GM12878 (cell line): ENCODE measurements around the gene IER5L.

ENCODE experiments used
- BHLHE40 ChIP-seq, 2 experiments: fragments of 450-650 bp in 1 of 2; IDR thresholded peaks; 2 replicates each; pipeline ENCODE4 v1.6.1; 2011 to 2017; ENCODE audit warnings: low read depth in 2 of 2, borderline replicate concordance in 1 of 2, improper control_type of control experiment in 1 of 2, low read length in 1 of 2, mild to moderate bottlenecking in 1 of 2
- CHD2 ChIP-seq: IDR thresholded peaks from 2 replicates; pipeline ENCODE4 v1.6.1; 2011; ENCODE audit warnings: low read depth, low read length, improper control_type of control experiment, borderline replicate concordance
- EP300 ChIP-seq, 2 experiments: fragments of 150-350 bp in 1 of 2; IDR thresholded peaks; 2 replicates each; pipeline ENCODE4 v1.6.1; 2011 to 2012; ENCODE audit warnings: low read depth in 2 of 2, low read length in 2 of 2, borderline replicate concordance in 1 of 2, improper control_type of control experiment in 1 of 2, inconsistent platforms in 1 of 2; ENCODE audit not compliant: control insufficient read depth in 1 of 2
- KDM1A ChIP-seq: fragments of 200-600 bp; sonication (generic); IDR thresholded peaks from 2 replicates; pipeline ENCODE4 v1.6.1; 2016; ENCODE audit warnings: borderline replicate concordance
- MYC ChIP-seq: IDR thresholded peaks from 2 replicates; pipeline ENCODE4 v1.6.1; 2011; ENCODE audit warnings: mild to moderate bottlenecking, low read length, moderate library complexity, inconsistent platforms; ENCODE audit not compliant: insufficient read depth, insufficient replicate concordance, insufficient read length, severe bottlenecking
- POLR2A ChIP-seq: IDR thresholded peaks from 2 replicates; pipeline ENCODE4 v1.6.1; 2011; ENCODE audit warnings: low read depth, mild to moderate bottlenecking, low read length
- RUNX3 ChIP-seq: IDR thresholded peaks from 2 replicates; pipeline ENCODE4 v1.6.1; 2012; ENCODE audit warnings: low read length, inconsistent platforms
- SIN3A ChIP-seq: IDR thresholded peaks from 2 replicates; pipeline ENCODE4 v1.6.1; 2012; ENCODE audit warnings: low read depth, low read length, improper control_type of control experiment
- SIX5 ChIP-seq: IDR thresholded peaks from 2 replicates; pipeline ENCODE4 v1.6.1; 2011; ENCODE audit warnings: mild to moderate bottlenecking, low read depth, low read length, moderate library complexity; ENCODE audit not compliant: severe bottlenecking
- SMC3 ChIP-seq: IDR thresholded peaks from 2 replicates; pipeline ENCODE4 v1.6.1; 2011; ENCODE audit warnings: low read length, improper control_type of control experiment, borderline replicate concordance
- USF1 ChIP-seq: IDR thresholded peaks from 2 replicates; pipeline ENCODE4 v1.6.1; 2011; ENCODE audit warnings: borderline replicate concordance, low read depth, mild to moderate bottlenecking, moderate library complexity, mixed read lengths, low read length; ENCODE audit not compliant: insufficient read depth; ENCODE audit errors: extremely low read length
- ZNF384 ChIP-seq: IDR thresholded peaks from 2 replicates; pipeline ENCODE4 v1.6.1; 2012; ENCODE audit warnings: low read depth, mild to moderate bottlenecking, low read length, improper control_type of control experiment, borderline replicate concordance
- TF ChIP-seq, protein P1 (sequence below), 3 experiments: IDR thresholded peaks in 2 of 3; conservative IDR thresholded peaks in 1 of 3; 2 replicates each; pipeline ENCODE4 v1.5.1; 2011; ENCODE audit warnings: low read depth in 3 of 3, low read length in 3 of 3, mild to moderate bottlenecking in 3 of 3, control low read depth in 2 of 3, moderate library complexity in 2 of 3, inconsistent platforms in 1 of 3, mixed read lengths in 1 of 3; ENCODE audit not compliant: control insufficient read depth in 2 of 3, insufficient read depth in 1 of 3; ENCODE audit errors: extremely low read depth in 1 of 3

GRCh38 chr9:129126749-129127618 lies 51.1 kb downstream of the IER5L start:
- no peak for TF ChIP-seq BHLHE40 (IDR thresholded peaks at IDR 0.05; ENCODE audit: borderline replicate concordance in 1 of 2, low read depth in 2 of 2, low read length in 1 of 2)
- TF ChIP-seq ZNF384: no peak
- TF ChIP-seq, protein P1, sequence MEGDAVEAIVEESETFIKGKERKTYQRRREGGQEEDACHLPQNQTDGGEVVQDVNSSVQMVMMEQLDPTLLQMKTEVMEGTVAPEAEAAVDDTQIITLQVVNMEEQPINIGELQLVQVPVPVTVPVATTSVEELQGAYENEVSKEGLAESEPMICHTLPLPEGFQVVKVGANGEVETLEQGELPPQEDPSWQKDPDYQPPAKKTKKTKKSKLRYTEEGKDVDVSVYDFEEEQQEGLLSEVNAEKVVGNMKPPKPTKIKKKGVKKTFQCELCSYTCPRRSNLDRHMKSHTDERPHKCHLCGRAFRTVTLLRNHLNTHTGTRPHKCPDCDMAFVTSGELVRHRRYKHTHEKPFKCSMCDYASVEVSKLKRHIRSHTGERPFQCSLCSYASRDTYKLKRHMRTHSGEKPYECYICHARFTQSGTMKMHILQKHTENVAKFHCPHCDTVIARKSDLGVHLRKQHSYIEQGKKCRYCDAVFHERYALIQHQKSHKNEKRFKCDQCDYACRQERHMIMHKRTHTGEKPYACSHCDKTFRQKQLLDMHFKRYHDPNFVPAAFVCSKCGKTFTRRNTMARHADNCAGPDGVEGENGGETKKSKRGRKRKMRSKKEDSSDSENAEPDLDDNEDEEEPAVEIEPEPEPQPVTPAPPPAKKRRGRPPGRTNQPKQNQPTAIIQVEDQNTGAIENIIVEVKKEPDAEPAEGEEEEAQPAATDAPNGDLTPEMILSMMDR (IDR thresholded peaks at IDR 0.05 in 2 of 3, conservative IDR thresholded peaks at IDR 0.05 in 1 of 3; ENCODE audit: control insufficient read depth in 2 of 3, extremely low read depth in 1 of 3, insufficient read depth in 1 of 3, low read depth in 3 of 3, low read length in 3 of 3): no peak
- TF ChIP-seq SMC3: no peak
- no peak for TF ChIP-seq EP300 (IDR thresholded peaks at IDR 0.05; ENCODE audit: borderline replicate concordance in 1 of 2, control insufficient read depth in 1 of 2, low read depth in 2 of 2, low read length in 2 of 2)
- no peak for TF ChIP-seq POLR2A
- TF ChIP-seq SIX5: no peak
- TF ChIP-seq USF1: no peak
- TF ChIP-seq RUNX3: no peak
- no peak for TF ChIP-seq SIN3A
- no peak for TF ChIP-seq KDM1A
- TF ChIP-seq CHD2: no peak
- TF ChIP-seq MYC: no peak
